WERI-Rb-1 (cell line): ENCODE results near the gene TRMT61A.

Experiments
- DNase-seq: peaks from one replicate; pipeline ENCODE4 v3.0.0-alpha.2; 2020
- H3K27ac ChIP-seq: fragments of 250-450 bp; sonication (Bioruptor Pico); 2 replicates; pipeline ENCODE4 v1.5.1; 2020; ENCODE audit warnings: mild to moderate bottlenecking, moderate library complexity
- H3K27me3 ChIP-seq: fragments of 250-450 bp; sonication (Bioruptor Pico); 2 replicates; pipeline ENCODE4 v1.5.1; 2021; ENCODE audit warnings: mild to moderate bottlenecking, low read depth, moderate library complexity; ENCODE audit not compliant: insufficient read depth, severe bottlenecking
- H3K36me3 ChIP-seq: fragments of 250-450 bp; sonication (Bioruptor Pico); 2 replicates; pipeline ENCODE4 v1.5.1; 2020; ENCODE audit warnings: mild to moderate bottlenecking, moderate library complexity
- H3K4me3 ChIP-seq: 2 replicates; pipeline ENCODE4 v1.5.1; 2011; ENCODE audit warnings: low read depth, mild to moderate bottlenecking, control low read depth, low read length
- H3K9me3 ChIP-seq: fragments of 250-450 bp; sonication (Bioruptor Pico); 2 replicates; pipeline ENCODE4 v1.5.1; 2021; ENCODE audit warnings: mild to moderate bottlenecking, moderate library complexity; ENCODE audit not compliant: severe bottlenecking
- CTCF ChIP-seq: IDR thresholded peaks from 2 replicates; pipeline ENCODE4 v1.5.1; 2011; ENCODE audit warnings: low read depth, mild to moderate bottlenecking, control low read depth, inconsistent platforms, low read length

The TRMT61A gene

GRCh38 chr14:103558071-103558882 is 29.3 kb downstream of the TRMT61A start:
- no peaks in the 10 kb centered on the region for H3K27me3 ChIP-seq
- H3K27ac ChIP-seq: peak overlapping the region; percentile 83
- H3K4me3 ChIP-seq: no peak overlapping the region
- no peaks in the 10 kb centered on the region for H3K9me3 ChIP-seq
- no peak for DNase-seq
- H3K36me3 ChIP-seq: peaks cover 39% of the 10 kb centered on the region
- TF ChIP-seq CTCF: no peak

GRCh38 chr14:103559766-103560165 is 30.8 kb downstream of the TRMT61A start:
- no peak for TF ChIP-seq CTCF
- DNase-seq: no peak
- Histone ChIP-seq H3K27ac (no peak overlapping the region), H3K4me3 (no peak overlapping the region), H3K27me3 (no peaks in the 10 kb centered on the region), H3K9me3 (no peaks in the 10 kb centered on the region), H3K36me3 (peaks cover 38% of the 10 kb centered on the region)

- no peaks in the 10 kb centered on the region for H3K27me3 ChIP-seq
- peaks cover 35% of the 10 kb centered on the region for H3K36me3 ChIP-seq
- no peaks in the 10 kb centered on the region for H3K9me3 ChIP-seq
- no peak for DNase-seq
- no peak overlapping the region for H3K4me3 ChIP-seq
- H3K27ac ChIP-seq: peak overlapping the region; percentile 90; the same call in 1 of the 2 replicates
- TF ChIP-seq CTCF: no peak
Measured at GRCh38 chr14:103560691-103561090, 31.7 kb downstream of the TRMT61A start.

GRCh38 chr14:103561381-103562178 is 32.6 kb downstream of the TRMT61A start:
- Histone ChIP-seq H3K27ac (peak overlapping the region; percentile 90), H3K36me3 (peaks cover 40% of the 10 kb centered on the region), H3K4me3 (peak overlapping the region; percentile 73), H3K9me3 (no peaks in the 10 kb centered on the region), H3K27me3 (no peaks in the 10 kb centered on the region)
- no peak for DNase-seq
- TF ChIP-seq CTCF: no peak

GRCh38 chr14:103562179-103562428 is 33.1 kb downstream of the TRMT61A start:
- no peaks in the 10 kb centered on the region for H3K9me3 ChIP-seq
- H3K4me3 ChIP-seq: peak overlapping the region; percentile 73
- peaks cover 43% of the 10 kb centered on the region for H3K36me3 ChIP-seq
- H3K27ac ChIP-seq: peak overlapping the region; percentile 90
- H3K27me3 ChIP-seq: no peaks in the 10 kb centered on the region
- no peak for DNase-seq
- TF ChIP-seq CTCF: no peak
